IgD-negative memory B cell (primary cell): Measurements from ENCODE around the gene OTUB2. TPM values are rescaled to one million over a fixed set of nuclear protein-coding genes. Genes with fewer than 3 reads are reported as not detected.

ENCODE experiments used
- H3K27ac Mint-ChIP-seq, 3 donors: one replicate each; pipeline ENCODE4 v1.8.0; 2020 to 2022; ENCODE audit warnings: mild to moderate bottlenecking in 3 of 3, mixed read lengths in 3 of 3, moderate library complexity in 1 of 3
- H3K27me3 Mint-ChIP-seq: one replicate; pipeline ENCODE4 v1.8.0; 2021; ENCODE audit warnings: mixed read lengths
- H3K36me3 Mint-ChIP-seq: one replicate; pipeline ENCODE4 v1.8.0; 2020; ENCODE audit warnings: mild to moderate bottlenecking, mixed read lengths
- H3K4me1 Mint-ChIP-seq, 3 donors: one replicate each; pipeline ENCODE4 v1.8.0; 2020 to 2022; ENCODE audit warnings: mixed read lengths in 3 of 3, mild to moderate bottlenecking in 1 of 3
- H3K4me3 Mint-ChIP-seq, 4 donors: one replicate each; pipeline ENCODE4 v1.8.0; 2020 to 2022; ENCODE audit warnings: mild to moderate bottlenecking in 4 of 4, mixed read lengths in 4 of 4, moderate library complexity in 3 of 4
- H3K9me3 Mint-ChIP-seq, 3 donors: one replicate each; pipeline ENCODE4 v1.8.0; 2020 to 2021; ENCODE audit warnings: mixed read lengths in 3 of 3, mild to moderate bottlenecking in 1 of 3
- polyA plus RNA-seq: library from polyadenylated mRNA; unstranded; fragments of 300-500 nt; fragmentation: Illumina TruSeq; gene quantifications from one replicate; pipeline ENCODE4 v1.2.3, GENCODE V29; 2021

The OTUB2 gene
- polyA plus RNA-seq, 1 donor from 2014 or later: 0.19 TPM

DNA sequence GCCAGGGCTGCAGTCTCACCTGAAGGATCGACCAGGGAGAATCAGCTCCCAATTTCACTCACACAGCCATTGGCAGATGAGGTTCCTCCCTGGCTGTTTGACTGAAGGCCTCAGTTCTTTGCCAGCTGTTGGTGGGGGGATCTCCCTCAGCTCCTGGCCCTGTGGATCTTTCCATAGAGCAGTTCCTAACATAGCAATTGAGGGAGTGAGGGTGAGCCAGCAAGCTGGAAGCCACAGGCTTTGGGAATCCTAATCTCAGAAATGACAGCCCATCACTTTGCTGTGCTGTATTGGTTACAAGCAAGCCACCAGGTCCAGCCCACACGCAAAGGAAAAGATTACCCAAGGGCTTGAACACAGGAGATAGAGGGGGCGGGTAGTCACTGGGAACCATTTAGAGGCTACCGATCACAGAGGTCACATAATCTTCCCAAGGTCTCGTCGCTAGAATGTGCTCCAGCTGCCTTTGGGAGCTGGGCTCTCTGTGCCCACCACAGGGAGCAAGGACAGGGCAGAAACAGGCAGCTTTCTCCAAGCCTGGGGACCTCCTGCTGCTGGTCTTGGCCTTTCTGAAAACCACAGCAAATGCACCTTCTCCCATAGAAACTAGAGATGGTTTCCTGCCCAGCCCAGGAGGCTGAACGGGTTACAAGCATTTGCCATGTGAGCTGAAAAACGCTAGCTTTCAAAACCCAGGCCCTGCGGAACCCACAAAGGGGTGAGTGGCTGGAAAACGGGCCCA lies 4.6 kb upstream of the OTUB2 start:
- Mint-ChIP-seq H3K27ac (no peak overlapping the region), H3K4me3 (no peak overlapping the region), H3K9me3 (no peaks in the 10 kb centered on the region), H3K4me1 (peaks cover 6 to 7% (median 6%) of the 10 kb centered on the region in 3 donors), H3K36me3 (no peaks in the 10 kb centered on the region), H3K27me3 (peaks cover 23% of the 10 kb centered on the region)

DNA sequence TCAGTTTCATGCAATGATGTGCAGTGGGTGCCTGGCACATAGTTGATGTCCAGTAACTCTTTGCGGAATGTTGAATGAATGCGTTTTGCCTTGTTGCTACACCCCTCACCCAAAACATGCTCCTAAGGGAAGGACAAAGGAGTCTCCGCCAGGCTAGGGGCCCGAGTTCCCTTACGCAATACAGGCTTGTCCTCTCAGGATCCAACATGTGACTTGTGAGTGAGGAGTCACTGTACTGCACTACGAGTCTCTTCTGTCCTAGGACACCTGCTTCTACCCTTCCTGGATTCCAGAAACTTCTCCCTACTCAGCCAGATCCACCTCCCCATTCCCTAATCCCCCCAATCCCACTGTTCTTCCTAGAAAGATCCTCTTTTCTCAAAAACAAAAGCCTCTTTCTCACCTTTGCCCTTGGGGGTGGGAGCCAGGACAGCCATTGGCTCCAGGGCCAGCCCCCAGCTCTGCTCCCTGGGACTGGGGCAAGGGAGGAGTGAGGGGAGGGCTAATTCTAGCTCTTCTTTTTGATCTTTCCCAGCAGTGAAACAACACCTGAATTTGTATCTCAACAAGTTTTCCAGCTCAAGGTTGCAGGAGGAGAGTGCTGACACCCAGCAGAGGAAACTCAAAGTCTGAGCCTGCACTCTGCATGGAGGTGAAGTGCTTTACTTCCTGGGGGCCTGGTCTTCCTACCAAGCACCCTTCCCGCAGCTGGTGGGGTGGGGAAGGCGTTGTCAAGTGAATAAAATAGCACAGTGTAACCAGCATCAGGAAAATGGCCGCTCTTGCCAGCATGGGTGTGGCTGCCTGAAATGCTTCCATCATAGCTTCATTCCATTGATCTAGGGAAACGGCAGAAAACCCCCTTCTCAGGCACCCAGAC lies 3.4 kb upstream of the OTUB2 start:
- Mint-ChIP-seq H3K4me1 (peaks cover 6 to 7% (median 6%) of the 10 kb centered on the region in 3 donors), H3K27me3 (peaks cover 23% of the 10 kb centered on the region), H3K27ac (peak overlapping the region in 1 of 3 donors; percentile 47), H3K36me3 (no peaks in the 10 kb centered on the region), H3K4me3 (no peak overlapping the region), H3K9me3 (no peaks in the 10 kb centered on the region)

DNA sequence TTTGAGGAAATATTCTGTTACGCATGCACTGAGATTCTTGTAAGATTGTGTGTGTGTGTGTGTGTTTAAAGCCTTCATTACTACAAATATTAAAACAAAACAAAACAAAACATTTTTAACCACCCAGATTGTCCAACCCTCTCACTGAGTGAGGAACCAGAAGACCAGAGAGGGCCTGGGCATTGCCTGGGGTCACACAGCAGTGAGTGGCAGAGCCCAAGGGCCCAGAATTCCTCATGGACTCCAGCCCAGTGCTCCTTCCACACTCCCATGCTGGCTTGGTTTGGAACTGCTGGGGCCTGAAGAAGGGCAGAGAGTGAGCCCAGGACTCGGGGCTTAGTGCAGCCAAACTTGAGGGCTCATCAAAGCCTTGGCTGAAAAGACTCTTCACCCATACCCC lies 1.6 kb upstream of the OTUB2 start:
- H3K9me3 Mint-ChIP-seq: no peaks in the 10 kb centered on the region
- peaks cover 3% of the 10 kb centered on the region for H3K36me3 Mint-ChIP-seq
- peaks cover 6 to 9% (median 6%) of the 10 kb centered on the region in 3 donors for H3K4me1 Mint-ChIP-seq

DNA sequence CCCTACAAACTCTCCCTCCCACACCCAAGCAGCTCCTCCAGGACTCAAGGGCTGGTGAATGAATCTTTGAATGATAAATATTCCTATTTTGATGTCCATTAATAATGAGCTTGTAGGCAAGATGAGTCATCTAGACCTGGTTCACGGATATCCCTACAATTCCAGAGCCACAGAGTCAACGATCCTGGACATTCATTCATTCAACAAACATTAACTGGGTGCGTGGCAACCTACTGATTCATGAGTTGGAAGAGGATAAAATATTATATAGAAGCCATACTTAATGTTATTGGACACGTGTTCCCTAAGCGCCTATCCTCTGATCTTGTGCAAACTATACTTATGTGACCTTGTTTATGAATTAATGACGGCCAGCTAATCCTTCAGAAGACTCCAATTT lies 420 bp upstream of the OTUB2 start:
- Mint-ChIP-seq H3K4me1 (peaks cover 6 to 9% (median 6%) of the 10 kb centered on the region in 3 donors), H3K27ac (no peak overlapping the region), H3K4me3 (peak overlapping the region; percentile 57 to 94 (median 88)), H3K9me3 (no peaks in the 10 kb centered on the region), H3K27me3 (peaks cover 23% of the 10 kb centered on the region), H3K36me3 (peaks cover 3% of the 10 kb centered on the region)

More for the DNA sequence above, 1.6 kb upstream of the OTUB2 start:
- Mint-ChIP-seq H3K4me3 (no peak overlapping the region), H3K27ac (no peak overlapping the region), H3K27me3 (peaks cover 23% of the 10 kb centered on the region)

DNA sequence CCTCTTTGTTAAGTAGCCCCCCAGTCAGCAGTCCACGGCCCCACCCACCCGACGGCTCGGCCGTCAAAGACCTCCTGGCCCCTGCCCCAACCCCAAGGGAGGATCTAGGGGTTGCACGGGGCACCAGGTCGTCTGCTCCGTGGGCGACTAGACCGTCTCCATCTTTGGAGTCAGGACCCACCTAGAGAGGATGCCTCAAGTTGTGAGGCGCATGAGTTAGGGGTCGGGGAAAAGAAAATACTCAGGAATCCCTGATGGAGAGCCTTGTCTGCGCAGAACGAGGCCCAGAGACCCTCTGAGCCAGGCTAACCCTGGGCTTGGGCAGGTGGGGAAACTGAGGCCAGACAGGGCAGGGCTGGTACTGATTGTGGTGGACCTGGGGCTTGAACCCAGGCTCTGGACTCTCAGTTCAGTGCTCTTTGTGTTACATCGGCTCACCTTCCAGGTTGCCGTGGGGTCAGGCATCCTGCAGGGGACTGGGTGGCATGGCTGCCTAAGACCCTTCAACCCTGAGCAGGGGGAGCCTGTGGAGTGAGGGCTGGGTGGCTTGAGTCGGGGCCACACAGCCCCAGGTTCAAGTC lies 839 bp downstream of the OTUB2 start:
- H3K27ac Mint-ChIP-seq: no peak overlapping the region
- peaks cover 23% of the 10 kb centered on the region for H3K27me3 Mint-ChIP-seq
- H3K4me1 Mint-ChIP-seq: peaks cover 6 to 9% (median 6%) of the 10 kb centered on the region in 3 donors
- peak overlapping the region; percentile 34 to 77 (median 64) for H3K4me3 Mint-ChIP-seq
- peaks cover 3% of the 10 kb centered on the region for H3K36me3 Mint-ChIP-seq
- no peaks in the 10 kb centered on the region for H3K9me3 Mint-ChIP-seq

DNA sequence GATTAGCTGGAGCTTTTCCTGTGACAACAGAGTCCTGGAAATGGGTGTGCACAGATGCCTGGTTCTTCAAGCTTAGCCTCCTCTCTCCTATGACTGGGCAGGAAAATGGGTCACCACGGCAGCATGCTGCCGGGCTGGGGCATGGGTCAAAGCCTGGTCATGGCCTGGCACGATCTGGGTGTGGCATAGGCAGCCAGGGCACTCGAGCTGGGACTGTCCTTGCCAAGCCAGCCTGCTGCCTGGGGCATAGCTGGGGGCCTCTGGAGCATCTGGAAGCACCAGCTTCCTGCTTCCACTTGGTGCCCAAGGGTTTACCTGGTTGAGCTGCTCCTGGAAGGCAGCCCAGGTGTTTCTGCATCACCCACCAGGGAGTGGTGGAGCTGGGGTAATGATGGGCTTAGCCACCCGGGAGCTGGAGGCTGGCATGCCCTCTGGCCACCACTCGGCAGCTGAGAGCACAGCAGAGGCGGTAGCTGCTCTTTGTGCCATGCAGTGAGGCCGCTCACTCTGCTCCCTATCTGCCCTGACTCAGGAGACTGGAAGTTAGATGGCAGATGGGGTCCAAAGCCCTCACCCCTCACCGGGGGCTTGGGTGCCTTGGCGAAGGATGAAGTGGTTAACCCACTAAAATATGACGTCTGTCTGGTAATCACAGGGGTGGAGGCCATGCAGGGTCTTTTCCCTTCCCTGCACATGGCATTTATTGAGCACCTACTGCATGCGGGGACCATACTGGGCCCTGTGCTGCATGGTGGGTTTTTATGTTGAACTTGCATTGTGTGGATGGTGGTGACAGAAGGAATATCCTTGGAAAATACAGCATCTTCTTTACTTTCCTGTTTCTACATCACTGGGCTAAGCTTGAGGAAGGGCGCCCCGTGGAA lies 1.7 kb downstream of the OTUB2 start:
- peaks cover 6 to 9% (median 6%) of the 10 kb centered on the region in 3 donors for H3K4me1 Mint-ChIP-seq
- peaks cover 3% of the 10 kb centered on the region for H3K36me3 Mint-ChIP-seq
- H3K9me3 Mint-ChIP-seq: no peaks in the 10 kb centered on the region
- H3K4me3 Mint-ChIP-seq: peak overlapping the region; percentile 34 to 85 (median 64)
- peaks cover 18% of the 10 kb centered on the region for H3K27me3 Mint-ChIP-seq
- H3K27ac Mint-ChIP-seq: no peak overlapping the region

DNA sequence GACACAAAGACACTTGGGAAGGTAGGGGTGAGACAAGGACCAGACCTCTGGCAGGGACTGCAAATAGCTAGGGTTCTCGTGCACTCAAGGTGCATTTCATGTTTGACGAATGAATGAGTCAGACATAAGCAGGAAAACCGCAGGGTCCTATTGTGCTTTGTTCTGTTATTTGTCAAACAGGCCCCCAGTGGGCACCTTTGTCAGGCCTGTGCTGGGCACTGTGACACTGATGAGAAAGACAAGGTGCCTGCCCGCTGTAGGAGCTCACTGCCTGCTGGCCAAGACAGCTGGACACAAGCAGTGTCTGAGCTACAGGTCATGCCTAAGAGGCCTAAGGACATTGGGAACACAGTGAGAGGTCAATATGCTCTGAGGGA lies 2.3 kb downstream of the OTUB2 start:
- peaks cover 3% of the 10 kb centered on the region for H3K36me3 Mint-ChIP-seq
- no peaks in the 10 kb centered on the region for H3K9me3 Mint-ChIP-seq
- H3K27ac Mint-ChIP-seq: no peak overlapping the region
- H3K4me3 Mint-ChIP-seq: peak overlapping the region in 2 of 4 donors; percentile 11 to 85
- H3K27me3 Mint-ChIP-seq: peaks cover 14% of the 10 kb centered on the region
- H3K4me1 Mint-ChIP-seq: peaks cover 6 to 8% (median 6%) of the 10 kb centered on the region in 3 donors

DNA sequence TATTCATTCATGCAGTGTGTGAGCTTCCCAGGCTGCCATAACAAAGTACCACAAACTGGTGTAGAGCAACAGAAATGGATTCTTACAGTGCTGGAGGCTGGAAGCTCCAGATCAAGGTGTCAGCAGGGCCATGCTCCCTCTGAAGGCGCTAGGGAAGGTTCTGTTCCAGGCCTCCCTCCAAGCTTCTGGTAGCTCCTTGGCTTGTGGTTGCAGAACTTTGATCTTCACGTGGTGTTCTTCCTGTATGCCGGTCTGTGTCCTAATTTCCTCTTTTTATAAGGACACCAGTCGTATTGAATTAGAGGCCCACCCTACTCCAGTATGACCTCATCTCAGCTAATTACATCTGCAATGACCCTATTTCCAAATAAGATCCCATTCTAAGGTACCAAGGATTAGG lies 3.1 kb downstream of the OTUB2 start:
- H3K36me3 Mint-ChIP-seq: peaks cover 3% of the 10 kb centered on the region
- H3K27ac Mint-ChIP-seq: no peak overlapping the region
- peaks cover 6 to 8% (median 6%) of the 10 kb centered on the region in 3 donors for H3K4me1 Mint-ChIP-seq
- H3K9me3 Mint-ChIP-seq: no peaks in the 10 kb centered on the region
- H3K27me3 Mint-ChIP-seq: peaks cover 10% of the 10 kb centered on the region
- H3K4me3 Mint-ChIP-seq: peak overlapping the region in 2 of 4 donors; percentile 11 to 52

DNA sequence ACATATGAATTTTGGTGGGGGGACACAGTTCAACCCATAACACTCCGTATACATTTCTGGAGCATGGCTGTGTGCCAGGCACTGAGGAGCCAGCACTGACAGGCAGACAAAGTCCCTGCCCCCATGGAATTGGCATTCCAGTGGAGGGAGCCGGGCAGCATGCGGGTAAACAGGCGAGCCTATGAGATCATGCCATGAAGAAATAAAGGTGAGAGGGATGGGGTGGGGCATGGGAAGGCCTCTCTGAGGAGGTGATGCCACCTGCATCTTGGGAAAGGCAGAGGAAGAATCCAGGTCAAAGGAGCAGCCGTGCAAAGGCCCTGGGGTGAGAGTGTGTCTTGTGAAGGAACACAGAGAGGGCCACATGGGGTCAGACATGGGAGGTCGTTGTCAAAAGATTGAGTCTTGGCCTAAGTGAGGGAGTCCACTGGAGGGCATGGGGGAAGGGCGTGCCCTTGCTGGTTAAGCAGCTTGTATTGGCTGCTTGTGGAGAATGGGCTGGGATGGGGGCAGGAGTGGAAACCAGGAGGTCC lies 3.6 kb downstream of the OTUB2 start:
- Mint-ChIP-seq H3K27ac (no peak overlapping the region), H3K36me3 (peaks cover 3% of the 10 kb centered on the region), H3K9me3 (no peaks in the 10 kb centered on the region), H3K27me3 (peaks cover 7% of the 10 kb centered on the region), H3K4me1 (peaks cover 6 to 8% (median 6%) of the 10 kb centered on the region in 3 donors), H3K4me3 (no peak overlapping the region)

DNA sequence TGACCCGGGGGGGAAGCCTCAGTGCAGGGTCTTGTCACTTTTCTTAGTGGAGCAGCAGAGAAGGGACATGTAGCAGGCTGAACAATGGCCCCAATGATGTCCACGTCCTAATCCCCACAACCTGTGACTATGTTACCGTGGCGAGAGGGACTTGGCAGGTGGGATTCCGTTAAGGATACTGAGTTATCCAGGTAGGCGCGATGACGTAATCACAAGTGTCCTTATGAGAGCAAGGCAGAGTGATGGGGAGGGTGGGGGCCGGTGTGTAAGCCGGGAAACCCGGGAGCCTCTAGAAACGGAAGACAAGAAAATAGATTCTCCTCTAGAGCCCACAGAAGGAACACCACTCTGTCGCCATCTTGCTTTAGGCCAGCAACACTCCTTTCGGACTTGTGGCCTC lies 4.4 kb downstream of the OTUB2 start:
- Mint-ChIP-seq H3K4me1 (peaks cover 6 to 8% (median 6%) of the 10 kb centered on the region in 3 donors), H3K9me3 (no peaks in the 10 kb centered on the region), H3K4me3 (no peak overlapping the region), H3K27me3 (peaks cover 3% of the 10 kb centered on the region), H3K27ac (peak overlapping the region in 1 of 3 donors; percentile 33), H3K36me3 (peaks cover 3% of the 10 kb centered on the region)

DNA sequence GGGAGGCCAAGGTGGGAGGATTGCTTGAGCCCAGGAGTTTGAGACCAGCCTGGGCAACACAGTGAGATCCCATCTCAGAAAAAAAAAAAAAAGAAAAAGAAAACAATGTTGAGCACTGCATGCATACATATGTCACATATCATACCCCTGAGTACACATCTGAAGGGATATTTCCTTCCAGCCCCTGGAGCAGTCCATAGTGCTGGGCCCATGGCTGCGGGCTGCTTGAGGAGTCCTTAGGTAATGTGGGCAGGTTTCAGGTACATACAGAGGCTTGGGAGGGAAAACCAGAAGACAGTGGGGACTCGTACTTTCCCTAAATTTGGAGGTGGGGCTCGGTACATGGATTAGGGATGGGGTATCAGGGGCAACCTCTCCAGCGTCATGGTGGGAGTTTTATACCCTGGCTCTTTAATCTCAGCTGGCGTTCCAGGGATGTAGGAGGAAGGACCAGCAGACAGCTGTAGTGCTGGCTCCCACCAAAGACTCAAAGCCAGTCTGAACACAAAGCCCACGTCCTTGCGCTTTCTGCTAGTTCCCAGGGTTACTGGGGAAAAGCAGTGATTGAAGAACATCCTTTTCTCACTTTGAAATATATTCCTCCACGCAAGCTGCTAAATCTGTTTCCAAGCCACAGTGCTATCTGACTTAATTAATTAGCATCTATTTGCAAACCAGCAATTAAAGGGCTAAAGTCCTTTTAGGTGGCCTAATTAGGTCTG lies 5.2 kb downstream of the OTUB2 start:
- Mint-ChIP-seq H3K27ac (no peak overlapping the region), H3K4me3 (no peak overlapping the region), H3K4me1 (peaks cover 0 to 2% (median 0%) of the 10 kb centered on the region in 3 donors), H3K36me3 (peaks cover 3% of the 10 kb centered on the region), H3K9me3 (no peaks in the 10 kb centered on the region), H3K27me3 (no peaks in the 10 kb centered on the region)

DNA sequence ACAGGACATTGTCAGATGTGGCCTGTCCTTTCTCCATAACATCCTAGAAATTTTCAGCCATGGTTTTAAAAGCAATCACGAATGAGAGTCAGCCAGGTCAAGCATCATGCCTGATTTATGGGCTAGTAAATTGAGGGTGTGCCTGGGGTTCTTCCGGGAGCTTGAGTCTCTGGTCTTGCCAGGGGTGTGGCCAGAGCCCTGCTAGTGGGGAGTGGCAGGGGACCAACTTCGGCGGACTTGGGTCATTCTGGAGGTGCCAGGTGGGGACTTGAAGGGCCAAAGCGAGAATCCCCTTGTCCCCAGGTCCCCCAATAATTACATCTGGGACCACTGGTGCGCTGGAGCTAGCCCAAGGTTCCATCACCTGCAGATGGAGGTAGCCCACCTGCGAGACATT lies 5.7 kb downstream of the OTUB2 start:
- H3K9me3 Mint-ChIP-seq: no peaks in the 10 kb centered on the region
- peaks cover 3% of the 10 kb centered on the region for H3K36me3 Mint-ChIP-seq
- no peak overlapping the region for H3K27ac Mint-ChIP-seq
- H3K4me1 Mint-ChIP-seq: peaks cover 0 to 2% (median 2%) of the 10 kb centered on the region in 3 donors
- no peak overlapping the region for H3K4me3 Mint-ChIP-seq
- no peaks in the 10 kb centered on the region for H3K27me3 Mint-ChIP-seq

DNA sequence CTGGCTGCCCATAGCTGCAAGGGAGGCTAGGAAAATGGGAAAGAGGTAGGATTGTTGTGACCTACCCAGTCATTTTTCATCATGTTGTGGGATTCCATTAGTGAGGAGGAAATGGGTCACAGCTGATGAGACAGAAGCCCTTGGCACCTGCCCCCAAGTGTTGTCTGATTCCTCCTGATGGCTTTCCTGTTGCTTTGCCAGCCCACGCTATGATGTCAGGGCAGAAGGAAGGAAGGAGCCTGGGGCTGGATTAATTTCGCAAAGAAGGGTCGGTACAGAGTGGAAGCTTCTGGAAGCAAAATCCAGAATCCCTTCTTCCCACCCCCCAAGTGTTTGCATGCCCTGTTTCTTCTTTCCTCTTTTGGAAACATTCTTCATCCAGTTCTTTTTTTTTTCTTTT lies 8.7 kb downstream of the OTUB2 start:
- Mint-ChIP-seq H3K4me1 (peaks cover 0 to 5% (median 0%) of the 10 kb centered on the region in 3 donors), H3K9me3 (no peaks in the 10 kb centered on the region), H3K4me3 (no peak overlapping the region), H3K27ac (no peak overlapping the region), H3K36me3 (no peaks in the 10 kb centered on the region), H3K27me3 (no peaks in the 10 kb centered on the region)
